ENCODE measurements around the gene NEDD4.

Gene NEDD4

DNA sequence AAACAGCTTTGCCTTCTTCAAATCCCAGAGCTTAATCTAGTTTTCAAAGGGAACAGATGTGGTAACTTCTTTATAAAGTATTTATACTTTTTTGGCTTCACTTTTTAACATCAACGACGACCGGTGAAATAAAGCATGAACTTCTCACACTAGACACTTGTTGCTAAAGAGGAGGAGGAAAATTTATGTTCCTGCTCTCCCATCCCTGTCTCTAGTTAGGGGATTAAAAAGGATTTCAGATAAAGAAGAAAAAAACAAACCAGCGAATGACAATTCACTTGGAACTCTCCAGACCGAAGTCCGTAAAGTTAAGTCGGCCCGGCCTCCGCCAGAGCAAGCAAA lies 672 bp downstream of the NEDD4 start:
- TF ChIP-seq SCRT1 (tag by site-specific recombination; IDR thresholded peaks at IDR 0.05; ENCODE audit: borderline replicate concordance) = peak; percentile 35; the same call in 1 of the 2 replicates
- TF ChIP-seq, protein P1, sequence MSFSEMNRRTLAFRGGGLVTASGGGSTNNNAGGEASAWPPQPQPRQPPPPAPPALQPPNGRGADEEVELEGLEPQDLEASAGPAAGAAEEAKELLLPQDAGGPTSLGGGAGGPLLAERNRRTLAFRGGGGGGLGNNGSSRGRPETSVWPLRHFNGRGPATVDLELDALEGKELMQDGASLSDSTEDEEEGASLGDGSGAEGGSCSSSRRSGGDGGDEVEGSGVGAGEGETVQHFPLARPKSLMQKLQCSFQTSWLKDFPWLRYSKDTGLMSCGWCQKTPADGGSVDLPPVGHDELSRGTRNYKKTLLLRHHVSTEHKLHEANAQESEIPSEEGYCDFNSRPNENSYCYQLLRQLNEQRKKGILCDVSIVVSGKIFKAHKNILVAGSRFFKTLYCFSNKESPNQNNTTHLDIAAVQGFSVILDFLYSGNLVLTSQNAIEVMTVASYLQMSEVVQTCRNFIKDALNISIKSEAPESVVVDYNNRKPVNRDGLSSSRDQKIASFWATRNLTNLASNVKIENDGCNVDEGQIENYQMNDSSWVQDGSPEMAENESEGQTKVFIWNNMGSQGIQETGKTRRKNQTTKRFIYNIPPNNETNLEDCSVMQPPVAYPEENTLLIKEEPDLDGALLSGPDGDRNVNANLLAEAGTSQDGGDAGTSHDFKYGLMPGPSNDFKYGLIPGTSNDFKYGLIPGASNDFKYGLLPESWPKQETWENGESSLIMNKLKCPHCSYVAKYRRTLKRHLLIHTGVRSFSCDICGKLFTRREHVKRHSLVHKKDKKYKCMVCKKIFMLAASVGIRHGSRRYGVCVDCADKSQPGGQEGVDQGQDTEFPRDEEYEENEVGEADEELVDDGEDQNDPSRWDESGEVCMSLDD (tag by site-specific recombination; IDR thresholded peaks at IDR 0.05) = no peak
- TF ChIP-seq ZFP41 (tag by site-specific recombination; IDR thresholded peaks at IDR 0.05; ENCODE audit: borderline replicate concordance) = no peak
- TF ChIP-seq, protein P2, sequence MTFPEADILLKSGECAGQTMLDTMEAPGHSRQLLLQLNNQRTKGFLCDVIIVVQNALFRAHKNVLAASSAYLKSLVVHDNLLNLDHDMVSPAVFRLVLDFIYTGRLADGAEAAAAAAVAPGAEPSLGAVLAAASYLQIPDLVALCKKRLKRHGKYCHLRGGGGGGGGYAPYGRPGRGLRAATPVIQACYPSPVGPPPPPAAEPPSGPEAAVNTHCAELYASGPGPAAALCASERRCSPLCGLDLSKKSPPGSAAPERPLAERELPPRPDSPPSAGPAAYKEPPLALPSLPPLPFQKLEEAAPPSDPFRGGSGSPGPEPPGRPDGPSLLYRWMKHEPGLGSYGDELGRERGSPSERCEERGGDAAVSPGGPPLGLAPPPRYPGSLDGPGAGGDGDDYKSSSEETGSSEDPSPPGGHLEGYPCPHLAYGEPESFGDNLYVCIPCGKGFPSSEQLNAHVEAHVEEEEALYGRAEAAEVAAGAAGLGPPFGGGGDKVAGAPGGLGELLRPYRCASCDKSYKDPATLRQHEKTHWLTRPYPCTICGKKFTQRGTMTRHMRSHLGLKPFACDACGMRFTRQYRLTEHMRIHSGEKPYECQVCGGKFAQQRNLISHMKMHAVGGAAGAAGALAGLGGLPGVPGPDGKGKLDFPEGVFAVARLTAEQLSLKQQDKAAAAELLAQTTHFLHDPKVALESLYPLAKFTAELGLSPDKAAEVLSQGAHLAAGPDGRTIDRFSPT (tag by site-specific recombination; IDR thresholded peaks at IDR 0.05) = no peak
- TF ChIP-seq SCRT2 (tag by site-specific recombination; IDR thresholded peaks at IDR 0.05) = peak; percentile 90
- POLR2A ChIA-PET = interaction anchor here (0.6 to 1.6 kb wide), 2 partner anchors 14 to 50 kb away, joined by 3 to 4 read pairs; no protein-coding TSS in a partner anchor
- Histone ChIP-seq H3K27ac (ENCODE audit: extremely low read depth, low read depth, low read length) (peak overlapping the region; percentile 89; the same call in 1 of the 2 replicates), H3K36me3 (ENCODE audit: control insufficient read depth in 2 of 2, insufficient read depth in 1 of 2, low read length in 2 of 2) (no peaks in the 10 kb centered on the region), H3K4me3 (ENCODE audit: low read depth, low read length) (peak overlapping the region; percentile 82), H3K9me3 (ENCODE audit: control insufficient read depth, insufficient read depth, low read depth, low read length) (no peaks in the 10 kb centered on the region), H3K4me1 (ENCODE audit: control insufficient read depth, insufficient read depth, low read length) (peaks cover 8% of the 10 kb centered on the region; the same call in 1 of the 2 replicates)
- CTCF ChIA-PET = interaction anchor here (0.7 to 1.2 kb wide), 5 partner anchors 9 to 95 kb away, joined by 3 to 4 read pairs (median 3); no protein-coding TSS in a partner anchor

- Histone ChIP-seq H3K4me1 (ENCODE audit: control insufficient read depth, insufficient read depth, low read length) (peaks cover 8% of the 10 kb centered on the region; the same call in 1 of the 2 replicates), H3K27ac (ENCODE audit: extremely low read depth, low read depth, low read length) (no peak overlapping the region), H3K4me3 (ENCODE audit: low read depth, low read length) (peak overlapping the region; percentile 82), H3K36me3 (ENCODE audit: control insufficient read depth in 2 of 2, insufficient read depth in 1 of 2, low read length in 2 of 2) (no peaks in the 10 kb centered on the region), H3K9me3 (ENCODE audit: control insufficient read depth, insufficient read depth, low read depth, low read length) (no peaks in the 10 kb centered on the region)
- TF ChIP-seq, protein P3, sequence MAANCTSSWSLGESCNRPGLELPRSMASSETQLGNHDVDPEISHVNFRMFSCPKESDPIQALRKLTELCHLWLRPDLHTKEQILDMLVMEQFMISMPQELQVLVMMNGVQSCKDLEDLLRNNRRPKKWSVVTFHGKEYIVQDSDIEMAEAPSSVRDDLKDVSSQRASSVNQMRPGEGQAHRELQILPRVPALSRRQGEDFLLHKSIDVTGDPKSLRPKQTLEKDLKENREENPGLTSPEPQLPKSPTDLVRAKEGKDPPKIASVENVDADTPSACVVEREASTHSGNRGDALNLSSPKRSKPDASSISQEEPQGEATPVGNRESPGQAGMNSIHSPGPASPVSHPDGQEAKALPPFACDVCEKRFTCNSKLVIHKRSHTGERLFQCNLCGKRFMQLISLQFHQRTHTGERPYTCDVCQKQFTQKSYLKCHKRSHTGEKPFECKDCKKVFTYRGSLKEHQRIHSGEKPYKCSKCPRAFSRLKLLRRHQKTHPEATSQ (tag by site-specific recombination; IDR thresholded peaks at IDR 0.05) = no peak
- TF ChIP-seq ZNF76 (tag by site-specific recombination; IDR thresholded peaks at IDR 0.05; ENCODE audit: borderline replicate concordance, low read depth) = no peak
- no peak for TF ChIP-seq KLF7 (tag by site-specific recombination; IDR thresholded peaks at IDR 0.05; ENCODE audit: borderline replicate concordance)
- no peak for TF ChIP-seq ZNF777 (tag by site-specific recombination; IDR thresholded peaks at IDR 0.05; ENCODE audit: borderline replicate concordance)
- TF ChIP-seq ZNF48 (tag by site-specific recombination; IDR thresholded peaks at IDR 0.05) = no peak
- no peak for TF ChIP-seq ZNF202 (tag by site-specific recombination; IDR thresholded peaks at IDR 0.05; ENCODE audit: borderline replicate concordance)
- no peak for TF ChIP-seq MEIS1 (CRISPR knock-in tag; IDR thresholded peaks at IDR 0.05; ENCODE audit: borderline replicate concordance)
- TF ChIP-seq ZNF138 (tag by site-specific recombination; IDR thresholded peaks at IDR 0.05; ENCODE audit: borderline replicate concordance) = no peak
- TF ChIP-seq ZNF16 (tag by site-specific recombination; IDR thresholded peaks at IDR 0.05; ENCODE audit: low read depth) = no peak
- TF ChIP-seq, protein P4, sequence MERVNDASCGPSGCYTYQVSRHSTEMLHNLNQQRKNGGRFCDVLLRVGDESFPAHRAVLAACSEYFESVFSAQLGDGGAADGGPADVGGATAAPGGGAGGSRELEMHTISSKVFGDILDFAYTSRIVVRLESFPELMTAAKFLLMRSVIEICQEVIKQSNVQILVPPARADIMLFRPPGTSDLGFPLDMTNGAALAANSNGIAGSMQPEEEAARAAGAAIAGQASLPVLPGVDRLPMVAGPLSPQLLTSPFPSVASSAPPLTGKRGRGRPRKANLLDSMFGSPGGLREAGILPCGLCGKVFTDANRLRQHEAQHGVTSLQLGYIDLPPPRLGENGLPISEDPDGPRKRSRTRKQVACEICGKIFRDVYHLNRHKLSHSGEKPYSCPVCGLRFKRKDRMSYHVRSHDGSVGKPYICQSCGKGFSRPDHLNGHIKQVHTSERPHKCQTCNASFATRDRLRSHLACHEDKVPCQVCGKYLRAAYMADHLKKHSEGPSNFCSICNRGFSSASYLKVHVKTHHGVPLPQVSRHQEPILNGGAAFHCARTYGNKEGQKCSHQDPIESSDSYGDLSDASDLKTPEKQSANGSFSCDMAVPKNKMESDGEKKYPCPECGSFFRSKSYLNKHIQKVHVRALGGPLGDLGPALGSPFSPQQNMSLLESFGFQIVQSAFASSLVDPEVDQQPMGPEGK (tag by site-specific recombination; IDR thresholded peaks at IDR 0.05) = no peak
- TF ChIP-seq ZNF335 (tag by site-specific recombination; conservative IDR thresholded peaks at IDR 0.05) = no peak
- ChIA-PET POLR2A (interaction anchor here (0.6 kb wide), 1 partner anchor 15 kb away, joined by 3 read pairs; no protein-coding TSS in a partner anchor), CTCF (interaction anchor here (0.7 to 1.2 kb wide), 5 partner anchors 26 to 95 kb away, joined by 3 to 4 read pairs (median 3); no protein-coding TSS in a partner anchor)
Observed at GRCh38 chr15:55991802-55992768, 1.3 kb downstream of the NEDD4 start.
